ENCODE data around the gene C1GALT1C1.
"Not testable (repeated sequence)": the region's sequence is repeated elsewhere in the genome, so short reads cannot be mapped to it uniquely, and the experiment has no call there.

C1GALT1C1 gene

DNA sequence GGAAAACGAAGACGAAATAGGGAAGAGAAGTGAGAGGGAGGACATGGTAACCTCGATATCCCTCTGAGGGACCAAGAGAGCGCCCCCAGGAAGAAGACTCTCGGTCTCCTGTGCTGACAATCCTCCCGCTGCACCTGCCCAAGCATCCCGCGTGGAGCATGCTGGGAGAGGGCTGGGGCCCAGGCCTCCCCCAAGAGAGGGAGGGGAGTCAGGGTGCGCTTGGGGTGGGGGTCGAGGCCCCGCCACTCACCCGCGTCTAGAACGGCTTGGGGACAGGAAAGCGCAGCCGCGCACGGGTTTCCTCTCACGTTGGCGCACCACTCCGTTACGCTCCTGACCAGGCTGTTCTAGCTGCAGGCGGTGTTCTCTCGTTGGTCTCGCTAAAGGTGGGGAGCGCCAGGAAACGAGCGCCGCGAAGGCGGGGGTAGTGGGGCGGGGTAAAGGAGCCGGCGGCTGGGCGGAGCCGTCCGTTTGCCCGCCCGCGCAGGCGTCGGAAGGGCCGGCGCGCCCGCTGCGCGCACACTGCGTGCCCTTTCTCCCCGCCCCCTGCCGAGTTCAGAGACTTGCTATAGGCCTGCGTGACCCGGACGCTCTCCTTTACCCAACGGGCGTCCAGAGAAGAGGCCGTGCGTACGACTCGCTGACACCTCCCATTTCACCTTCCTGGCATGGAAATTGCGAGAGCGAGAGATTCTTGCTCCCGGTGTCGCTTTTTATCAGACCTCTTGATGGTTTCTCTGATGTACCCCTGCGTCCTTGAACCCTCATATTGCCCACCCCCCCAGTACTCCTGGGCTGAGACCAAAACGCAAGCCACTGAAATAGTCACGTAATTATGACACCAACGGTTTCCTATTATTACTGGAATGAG is at the start of gene C1GALT1C1:
Gene C1GALT1C1, minus strand, starts transcription at position 388 of the 871 bp plus-strand sequence. CDS start 2,888 bp downstream, outside the sequence.
- DNase-seq (ENCODE audit: extremely low read depth in 1 of 2, low read depth in 1 of 2), result peak; percentile 78 to 81

DNA sequence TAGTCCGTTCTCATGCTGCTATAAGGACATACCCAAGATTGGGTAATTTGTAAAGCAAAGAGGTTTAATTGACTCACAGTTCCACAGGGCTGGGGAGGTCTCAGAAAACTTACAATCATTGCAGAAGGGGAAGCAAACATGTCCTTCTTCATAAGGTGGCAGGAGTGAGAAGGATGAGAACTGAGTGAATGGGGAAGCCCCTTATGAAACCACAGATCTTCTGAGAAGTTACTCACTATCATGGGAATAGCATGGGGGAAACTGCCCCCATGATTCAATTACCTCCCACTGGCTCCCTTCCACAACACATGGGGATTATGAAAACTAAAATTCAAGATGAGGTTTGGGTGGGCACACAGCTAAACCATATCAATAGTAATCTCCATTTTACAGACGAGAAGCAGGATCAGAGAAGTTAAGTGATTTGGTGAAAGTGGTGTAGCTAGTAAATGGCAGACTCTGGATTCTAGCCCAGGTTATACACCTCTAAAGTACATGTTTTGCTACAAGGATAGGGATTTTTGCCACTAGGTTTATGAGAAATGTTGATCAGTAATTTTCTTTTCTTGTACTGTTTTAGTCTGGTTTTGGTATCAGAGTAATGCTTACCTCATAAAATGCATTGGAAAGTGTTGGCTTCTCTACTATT is 47.3 kb upstream of the C1GALT1C1 start:
- DNase-seq (ENCODE audit: extremely low read depth in 1 of 2, low read depth in 1 of 2), result peak in 1 of 2 donors; percentile 2

DNA sequence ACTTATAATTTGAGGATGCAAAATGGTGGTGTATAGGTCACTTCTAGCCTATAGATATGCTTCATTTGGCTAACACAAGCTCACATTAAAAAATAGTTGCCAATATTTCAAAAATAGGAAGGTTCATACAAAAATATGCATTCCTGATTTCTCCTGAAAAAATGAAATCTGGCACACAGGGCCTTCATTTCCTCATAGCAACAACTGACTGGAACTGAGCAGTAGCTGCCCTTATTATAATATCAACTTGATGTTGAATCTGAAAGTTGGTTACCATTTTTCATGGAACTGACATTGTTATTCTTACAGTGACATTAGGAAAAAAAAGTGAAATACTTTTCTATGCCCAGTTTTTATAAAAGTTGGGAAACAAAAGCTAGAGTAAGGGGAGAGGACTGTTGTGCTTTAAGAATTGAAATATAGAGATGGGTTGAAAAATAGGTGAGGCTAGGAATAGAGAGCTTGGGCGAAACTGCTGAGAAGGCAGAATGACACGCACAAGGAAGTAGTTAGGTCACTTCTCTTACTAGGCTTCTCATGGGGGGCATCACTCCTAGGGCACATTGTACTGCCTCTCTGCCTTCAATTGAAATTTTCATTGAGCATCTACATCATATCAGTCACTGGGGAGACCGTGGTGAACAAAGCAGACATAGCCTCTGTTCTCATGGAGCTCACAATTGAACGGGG is 43.1 kb upstream of the C1GALT1C1 start:
- DNase-seq (ENCODE audit: extremely low read depth in 1 of 2, low read depth in 1 of 2), result no peak

DNA sequence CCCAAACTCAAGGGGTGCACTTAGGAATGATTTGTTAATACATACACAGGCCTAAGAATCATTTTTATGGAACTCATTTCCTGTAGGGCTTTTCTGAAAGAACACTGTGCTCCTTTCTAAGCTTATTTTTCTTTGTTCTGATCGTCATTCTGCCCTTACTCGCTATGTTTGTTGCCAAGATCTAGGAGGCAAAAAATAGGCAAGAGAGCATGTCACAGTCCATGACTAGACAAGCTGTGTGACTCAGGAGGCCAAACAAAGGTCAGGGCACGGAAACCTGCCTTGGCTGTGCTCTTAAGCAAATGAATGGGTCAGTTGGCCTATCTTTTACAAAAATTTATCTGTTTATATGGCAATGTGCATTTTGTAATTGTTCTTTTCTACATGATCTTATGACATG is 42.5 kb upstream of the C1GALT1C1 start:
- DNase-seq (ENCODE audit: extremely low read depth in 1 of 2, low read depth in 1 of 2), result no peak

DNA sequence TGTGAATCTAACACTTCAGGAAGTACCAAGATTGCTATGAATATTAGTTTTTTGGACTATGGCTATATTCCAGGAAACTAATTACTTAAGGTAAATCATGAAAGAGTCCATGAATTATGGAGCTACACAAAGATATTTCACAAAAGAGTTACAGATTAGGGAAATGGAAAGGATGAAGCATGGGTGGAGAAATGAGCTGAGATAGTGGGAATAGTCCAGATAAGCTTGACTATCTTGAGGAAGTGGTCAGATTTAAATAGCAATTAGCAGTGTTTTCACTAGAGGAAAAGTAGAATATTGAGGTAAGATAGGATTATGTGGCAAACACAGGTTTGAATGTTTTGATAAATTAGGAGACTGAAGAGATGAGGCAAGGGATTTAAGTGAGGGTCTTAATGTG is 42.1 kb upstream of the C1GALT1C1 start:
- no peak for DNase-seq (ENCODE audit: extremely low read depth in 1 of 2, low read depth in 1 of 2)

DNA sequence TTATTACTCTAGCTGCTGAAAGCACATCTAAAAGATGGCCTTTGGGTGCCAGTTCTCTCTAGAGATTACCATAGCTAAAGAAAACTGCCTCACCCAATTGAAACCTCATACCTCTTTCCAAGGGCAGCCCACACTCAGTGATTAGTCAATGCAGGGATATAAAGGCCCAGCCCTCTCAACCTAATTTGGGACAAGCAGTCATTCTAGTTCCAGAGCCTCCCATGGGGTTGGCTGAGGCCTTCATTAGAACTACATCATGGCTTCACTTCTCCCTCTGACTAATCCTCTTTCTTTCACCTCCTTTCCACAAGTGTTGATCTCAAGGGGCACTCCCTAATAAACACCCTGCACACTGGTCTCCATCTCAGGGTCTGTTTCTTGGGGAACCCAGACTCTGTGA is 38.5 kb upstream of the C1GALT1C1 start:
- DNase-seq (ENCODE audit: extremely low read depth in 1 of 2, low read depth in 1 of 2), result no peak

GRCh38 chrX:120664535-120664934 is 34.7 kb upstream of the C1GALT1C1 start:
- not testable (repeated sequence) for DNase-seq (ENCODE audit: extremely low read depth in 1 of 2, low read depth in 1 of 2)

- DNase-seq (ENCODE audit: extremely low read depth in 1 of 2, low read depth in 1 of 2), result no peak
Observed at GRCh38 chrX:120664081-120664480, 34.2 kb upstream of the C1GALT1C1 start.

- no peak for DNase-seq (ENCODE audit: extremely low read depth in 1 of 2, low read depth in 1 of 2)
Observed at GRCh38 chrX:120662662-120663061, 32.8 kb upstream of the C1GALT1C1 start.

DNA sequence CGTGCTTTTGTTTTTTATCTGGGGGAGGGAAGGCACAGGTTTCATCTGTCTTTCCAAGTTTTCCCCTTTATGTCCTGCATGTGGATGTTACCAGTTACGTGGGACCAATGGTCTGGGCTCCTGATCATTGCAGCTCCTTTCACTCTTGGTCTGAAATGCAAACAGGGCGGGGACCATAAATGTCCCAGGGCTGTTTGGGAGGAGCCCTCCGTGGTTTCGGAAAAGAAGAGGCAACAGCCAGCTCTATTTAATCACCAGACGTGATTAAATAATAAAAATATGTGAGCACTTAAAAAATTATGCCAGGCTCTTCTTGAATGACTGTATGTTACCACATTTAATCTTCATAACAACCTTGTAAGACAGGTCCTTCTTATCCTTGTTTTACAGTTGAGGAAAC is 30.8 kb upstream of the C1GALT1C1 start:
- no peak for DNase-seq (ENCODE audit: extremely low read depth in 1 of 2, low read depth in 1 of 2)

GRCh38 chrX:120653000-120653399 is 23.1 kb upstream of the C1GALT1C1 start:
- no peak for DNase-seq (ENCODE audit: extremely low read depth in 1 of 2, low read depth in 1 of 2)

GRCh38 chrX:120652256-120652655 is 22.4 kb upstream of the C1GALT1C1 start:
- DNase-seq (ENCODE audit: extremely low read depth in 1 of 2, low read depth in 1 of 2), result not testable (repeated sequence)

DNA sequence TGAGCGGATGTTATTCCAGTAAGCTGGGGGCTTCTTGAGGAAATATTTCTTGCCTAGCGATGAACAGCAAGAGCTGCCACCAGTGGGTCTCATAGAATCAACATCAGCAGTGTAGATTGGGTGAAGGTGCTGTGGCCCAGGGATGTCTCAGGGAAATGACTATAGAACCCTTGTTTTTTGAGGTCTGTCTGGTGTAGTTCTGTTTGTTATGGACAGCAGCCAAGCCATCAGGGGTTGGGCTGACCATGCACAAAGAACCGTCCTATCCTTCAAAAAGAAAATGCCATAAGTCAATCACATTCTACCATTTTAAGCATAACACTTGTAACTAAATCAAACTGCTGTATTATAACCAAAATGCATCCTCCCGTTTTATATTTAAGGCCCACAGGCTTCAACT is 17.3 kb upstream of the C1GALT1C1 start:
- no peak for DNase-seq (ENCODE audit: extremely low read depth in 1 of 2, low read depth in 1 of 2)

- DNase-seq (ENCODE audit: extremely low read depth in 1 of 2, low read depth in 1 of 2), result no peak
Observed at GRCh38 chrX:120642871-120643270, 13.0 kb upstream of the C1GALT1C1 start.

DNA sequence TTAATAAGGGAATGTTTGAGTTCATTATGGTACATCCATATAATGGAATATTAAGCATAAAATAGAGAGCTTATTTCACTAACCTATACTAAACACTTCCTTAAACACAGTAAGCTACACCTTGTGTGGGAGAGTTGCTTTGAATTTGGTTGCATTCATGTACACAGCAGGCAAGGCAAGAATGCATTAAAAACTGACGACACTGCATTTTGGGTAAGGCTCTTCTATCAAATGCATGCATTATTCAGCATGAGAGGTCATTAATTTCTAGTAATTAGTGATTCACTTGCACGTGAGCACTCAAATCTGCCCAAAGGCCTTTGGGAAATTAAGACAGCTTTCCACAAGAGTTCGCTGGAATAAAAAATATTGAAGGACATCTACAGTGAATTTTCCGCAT is 8.8 kb upstream of the C1GALT1C1 start:
- no peak for DNase-seq (ENCODE audit: extremely low read depth in 1 of 2, low read depth in 1 of 2)

GRCh38 chrX:120625371-120625770 is 4.5 kb downstream of the C1GALT1C1 start:
- DNase-seq (ENCODE audit: extremely low read depth in 1 of 2, low read depth in 1 of 2), result no peak

DNA sequence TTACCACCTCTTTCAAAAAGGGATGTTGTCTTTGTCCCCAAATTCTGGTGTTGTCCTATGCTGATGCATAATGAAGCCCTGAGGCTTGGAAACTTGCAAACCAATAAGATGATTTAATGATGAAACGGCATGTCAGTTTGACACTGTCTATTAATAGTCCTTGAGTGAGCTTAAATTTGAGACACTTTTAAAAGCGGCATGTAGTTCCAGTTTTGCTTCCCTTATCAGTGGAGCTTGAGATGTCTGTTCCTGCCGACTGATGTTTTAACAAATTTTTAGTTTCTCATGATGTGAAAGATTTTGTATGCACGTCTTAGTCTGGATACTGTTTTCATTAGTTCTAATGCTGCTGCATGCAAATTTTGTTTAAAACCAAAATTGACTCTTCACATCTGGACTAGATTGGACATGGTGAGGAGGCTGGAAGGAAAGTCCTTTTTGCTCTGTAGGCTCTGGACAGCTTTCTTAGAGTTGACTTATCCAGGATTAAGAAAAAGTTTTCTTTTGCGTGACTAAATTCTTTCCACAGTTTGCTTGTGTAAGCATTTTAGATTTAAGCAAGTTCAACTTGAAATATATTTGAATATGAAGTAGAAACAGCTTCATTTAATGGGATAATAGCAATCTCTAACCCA is 11.7 kb downstream of the C1GALT1C1 start:
- no peak for DNase-seq (ENCODE audit: extremely low read depth in 1 of 2, low read depth in 1 of 2)

GRCh38 chrX:120614816-120615215 is 15.0 kb downstream of the C1GALT1C1 start:
- no peak for DNase-seq (ENCODE audit: extremely low read depth in 1 of 2, low read depth in 1 of 2)

GRCh38 chrX:120612086-120612485 is 17.8 kb downstream of the C1GALT1C1 start:
- DNase-seq (ENCODE audit: extremely low read depth in 1 of 2, low read depth in 1 of 2), result no peak

DNA sequence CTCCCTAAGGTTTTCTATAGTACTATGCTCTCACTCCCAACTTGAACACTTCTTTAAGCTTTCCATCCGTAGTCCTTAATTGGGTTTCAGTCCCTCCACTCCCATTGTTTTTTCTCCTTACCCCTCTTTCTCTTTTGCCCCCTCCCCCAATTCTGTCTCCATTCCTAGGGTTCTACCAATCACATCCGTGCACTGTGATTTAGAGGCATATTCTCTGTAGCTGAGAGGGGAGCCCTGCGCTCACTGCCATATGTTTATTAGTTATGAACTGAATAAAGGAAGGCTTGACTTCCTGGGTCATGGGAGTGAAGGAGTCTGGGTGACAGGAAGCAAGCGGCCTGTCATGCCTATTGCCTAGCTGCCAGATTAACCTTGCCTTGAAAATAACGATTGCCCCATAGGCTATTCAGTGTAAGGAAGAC is 25.5 kb downstream of the C1GALT1C1 start:
- DNase-seq (ENCODE audit: extremely low read depth in 1 of 2, low read depth in 1 of 2), result no peak

DNA sequence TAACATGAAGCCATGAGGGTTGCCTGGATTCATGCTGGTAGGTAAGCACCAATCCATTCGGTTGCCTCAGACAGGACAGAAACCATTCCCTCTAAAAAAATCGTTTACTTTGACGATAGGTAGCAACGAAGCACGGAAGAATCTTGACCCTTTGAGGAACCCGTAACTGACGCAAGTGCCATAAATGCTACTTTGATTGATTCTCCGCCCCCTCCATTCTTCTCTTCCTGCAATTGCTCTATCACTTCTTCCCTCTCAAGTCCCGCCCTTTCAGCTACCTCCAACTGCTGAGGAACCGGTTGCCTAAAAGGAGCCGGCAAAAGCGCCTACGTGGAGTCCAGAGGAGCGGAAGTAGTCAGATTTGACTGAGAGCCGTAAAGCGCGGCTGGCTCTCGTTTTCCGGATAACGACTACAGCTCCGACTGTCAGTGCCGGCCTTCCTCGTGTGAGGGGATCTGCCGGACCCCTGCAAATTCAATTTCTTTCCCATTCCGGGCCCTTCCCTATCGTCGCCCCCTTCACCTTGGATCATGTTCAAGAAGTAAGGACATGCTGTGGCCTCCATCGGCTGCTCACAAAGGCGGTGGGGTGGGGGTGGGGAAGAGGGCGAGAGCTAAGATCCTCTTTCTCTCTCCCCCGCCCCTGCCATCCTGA is 26.0 kb downstream of the C1GALT1C1 start, which contains the start of gene MCTS1:
Gene MCTS1, plus strand, starts transcription at position 395 of the 654 bp plus-strand sequence. Its CDS starts 136 bp downstream, at position 531.
- peak; percentile 47 to 79 for DNase-seq (ENCODE audit: extremely low read depth in 1 of 2, low read depth in 1 of 2)
